ENCODE measurements around the gene AUNIP.

AUNIP gene

GRCh38 chr1:25900219-25900618, 41.0 kb upstream of the AUNIP start:
- peaks cover 26% of the 10 kb centered on the region; the same call in 1 of the 2 replicates for H3K36me3 ChIP-seq (ENCODE audit: control insufficient read depth, insufficient read depth, low read length)
- no peak overlapping the region for H3K27ac ChIP-seq (ENCODE audit: low read length)
- no peaks in the 10 kb centered on the region for H3K27me3 ChIP-seq (ENCODE audit: control insufficient read depth, insufficient read depth, low read length)
- H3K4me3 ChIP-seq (ENCODE audit: low read length): no peak overlapping the region
- no peak for DNase-seq (ENCODE audit: low read depth, low spot score)
- H3K9me3 ChIP-seq (ENCODE audit: control insufficient read depth, insufficient read depth, low read length): no peaks in the 10 kb centered on the region
- H3K4me1 ChIP-seq (ENCODE audit: control insufficient read depth, insufficient read depth, low read length): peaks cover 3% of the 10 kb centered on the region; the same call in 1 of the 2 replicates
- WGBS (ENCODE audit: insufficient coverage, insufficient read length): no CpG with 5 or more reads among the region's 5 CpGs

- no peak overlapping the region for H3K4me3 ChIP-seq (ENCODE audit: low read length)
- H3K36me3 ChIP-seq (ENCODE audit: control insufficient read depth, insufficient read depth, low read length): peaks cover 26% of the 10 kb centered on the region; the same call in 1 of the 2 replicates
Observed at GRCh38 chr1:25899792-25900191, 40.5 kb upstream of the AUNIP start.

GRCh38 chr1:25898223-25899015, 39.2 kb upstream of the AUNIP start:
- Histone ChIP-seq H3K27me3 (ENCODE audit: control insufficient read depth, insufficient read depth, low read length) (no peaks in the 10 kb centered on the region), H3K4me1 (ENCODE audit: control insufficient read depth, insufficient read depth, low read length) (peaks cover 3% of the 10 kb centered on the region; the same call in 1 of the 2 replicates), H3K36me3 (ENCODE audit: control insufficient read depth, insufficient read depth, low read length) (peaks cover 26% of the 10 kb centered on the region; the same call in 1 of the 2 replicates), H3K27ac (ENCODE audit: low read length) (no peak overlapping the region), H3K4me3 (ENCODE audit: low read length) (no peak overlapping the region), H3K9me3 (ENCODE audit: control insufficient read depth, insufficient read depth, low read length) (no peaks in the 10 kb centered on the region)
- DNase-seq (ENCODE audit: low read depth, low spot score): no peak
- WGBS (ENCODE audit: insufficient coverage, insufficient read length): no CpG with 5 or more reads among the region's 11 CpGs

More at GRCh38 chr1:25899792-25900191, 40.5 kb upstream of the AUNIP start:
- WGBS (ENCODE audit: insufficient coverage, insufficient read length): no CpG with 5 or more reads among the region's 6 CpGs
- Histone ChIP-seq H3K27ac (ENCODE audit: low read length) (no peak overlapping the region), H3K4me1 (ENCODE audit: control insufficient read depth, insufficient read depth, low read length) (peaks cover 3% of the 10 kb centered on the region; the same call in 1 of the 2 replicates), H3K9me3 (ENCODE audit: control insufficient read depth, insufficient read depth, low read length) (no peaks in the 10 kb centered on the region), H3K27me3 (ENCODE audit: control insufficient read depth, insufficient read depth, low read length) (no peaks in the 10 kb centered on the region)
- DNase-seq (ENCODE audit: low read depth, low spot score): no peak

GRCh38 chr1:25897754-25898153, 38.5 kb upstream of the AUNIP start:
- Histone ChIP-seq H3K27me3 (ENCODE audit: control insufficient read depth, insufficient read depth, low read length) (no peaks in the 10 kb centered on the region), H3K27ac (ENCODE audit: low read length) (no peak overlapping the region), H3K36me3 (ENCODE audit: control insufficient read depth, insufficient read depth, low read length) (peaks cover 26% of the 10 kb centered on the region; the same call in 1 of the 2 replicates)

GRCh38 chr1:25896266-25896665, 37.0 kb upstream of the AUNIP start:
- DNase-seq (ENCODE audit: low read depth, low spot score): no peak
- Histone ChIP-seq H3K27me3 (ENCODE audit: control insufficient read depth, insufficient read depth, low read length) (no peaks in the 10 kb centered on the region), H3K27ac (ENCODE audit: low read length) (no peak overlapping the region), H3K4me1 (ENCODE audit: control insufficient read depth, insufficient read depth, low read length) (peaks cover 11% of the 10 kb centered on the region), H3K4me3 (ENCODE audit: low read length) (no peak overlapping the region), H3K9me3 (ENCODE audit: control insufficient read depth, insufficient read depth, low read length) (no peaks in the 10 kb centered on the region), H3K36me3 (ENCODE audit: control insufficient read depth, insufficient read depth, low read length) (peaks cover 16% of the 10 kb centered on the region; the same call in 1 of the 2 replicates)
- WGBS (ENCODE audit: insufficient coverage, insufficient read length): no CpG with 5 or more reads among the region's 1 CpG

More at GRCh38 chr1:25897754-25898153, 38.5 kb upstream of the AUNIP start:
- DNase-seq (ENCODE audit: low read depth, low spot score): no peak
- Histone ChIP-seq H3K4me3 (ENCODE audit: low read length) (no peak overlapping the region), H3K4me1 (ENCODE audit: control insufficient read depth, insufficient read depth, low read length) (peaks cover 4% of the 10 kb centered on the region; the same call in 1 of the 2 replicates), H3K9me3 (ENCODE audit: control insufficient read depth, insufficient read depth, low read length) (no peaks in the 10 kb centered on the region)
- no CpG with 5 or more reads among the region's 5 CpGs for WGBS (ENCODE audit: insufficient coverage, insufficient read length)

- H3K4me3 ChIP-seq (ENCODE audit: low read length): no peak overlapping the region
- DNase-seq (ENCODE audit: low read depth, low spot score): no peak
- no peaks in the 10 kb centered on the region for H3K9me3 ChIP-seq (ENCODE audit: control insufficient read depth, insufficient read depth, low read length)
- no peaks in the 10 kb centered on the region for H3K27me3 ChIP-seq (ENCODE audit: control insufficient read depth, insufficient read depth, low read length)
- H3K36me3 ChIP-seq (ENCODE audit: control insufficient read depth, insufficient read depth, low read length): peaks cover 12% of the 10 kb centered on the region; the same call in 1 of the 2 replicates
- WGBS (ENCODE audit: insufficient coverage, insufficient read length): no CpG with 5 or more reads among the region's 12 CpGs
- H3K4me1 ChIP-seq (ENCODE audit: control insufficient read depth, insufficient read depth, low read length): peaks cover 11% of the 10 kb centered on the region
- H3K27ac ChIP-seq (ENCODE audit: low read length): no peak overlapping the region
Observed at GRCh38 chr1:25895365-25895990, 36.2 kb upstream of the AUNIP start.

- DNase-seq (ENCODE audit: low read depth, low spot score): no peak
- Histone ChIP-seq H3K27ac (ENCODE audit: low read length) (no peak overlapping the region), H3K9me3 (ENCODE audit: control insufficient read depth, insufficient read depth, low read length) (no peaks in the 10 kb centered on the region), H3K36me3 (ENCODE audit: control insufficient read depth, insufficient read depth, low read length) (no peaks in the 10 kb centered on the region; the same call in 1 of the 2 replicates), H3K4me3 (ENCODE audit: low read length) (no peak overlapping the region; the same call in 1 of the 2 replicates), H3K4me1 (ENCODE audit: control insufficient read depth, insufficient read depth, low read length) (peaks cover 13% of the 10 kb centered on the region), H3K27me3 (ENCODE audit: control insufficient read depth, insufficient read depth, low read length) (no peaks in the 10 kb centered on the region)
- no CpG with 5 or more reads among the region's 4 CpGs for WGBS (ENCODE audit: insufficient coverage, insufficient read length)
Observed at GRCh38 chr1:25893116-25893515, 33.9 kb upstream of the AUNIP start.

GRCh38 chr1:25891606-25892005, 32.3 kb upstream of the AUNIP start:
- no peak for DNase-seq (ENCODE audit: low read depth, low spot score)
- peaks cover 13% of the 10 kb centered on the region for H3K4me1 ChIP-seq (ENCODE audit: control insufficient read depth, insufficient read depth, low read length)
- H3K27ac ChIP-seq (ENCODE audit: low read length): no peak overlapping the region
- H3K4me3 ChIP-seq (ENCODE audit: low read length): no peak overlapping the region
- H3K9me3 ChIP-seq (ENCODE audit: control insufficient read depth, insufficient read depth, low read length): no peaks in the 10 kb centered on the region
- WGBS (ENCODE audit: insufficient coverage, insufficient read length): no CpG with 5 or more reads among the region's 5 CpGs
- no peaks in the 10 kb centered on the region; the same call in 1 of the 2 replicates for H3K36me3 ChIP-seq (ENCODE audit: control insufficient read depth, insufficient read depth, low read length)
- no peaks in the 10 kb centered on the region for H3K27me3 ChIP-seq (ENCODE audit: control insufficient read depth, insufficient read depth, low read length)

- Histone ChIP-seq H3K27ac (ENCODE audit: low read length) (no peak overlapping the region), H3K4me3 (ENCODE audit: low read length) (no peak overlapping the region), H3K36me3 (ENCODE audit: control insufficient read depth, insufficient read depth, low read length) (no peaks in the 10 kb centered on the region; the same call in 1 of the 2 replicates), H3K27me3 (ENCODE audit: control insufficient read depth, insufficient read depth, low read length) (no peaks in the 10 kb centered on the region), H3K9me3 (ENCODE audit: control insufficient read depth, insufficient read depth, low read length) (no peaks in the 10 kb centered on the region), H3K4me1 (ENCODE audit: control insufficient read depth, insufficient read depth, low read length) (peaks cover 10% of the 10 kb centered on the region)
- DNase-seq (ENCODE audit: low read depth, low spot score): no peak
- whole genome bisulfite sequencing (ENCODE audit: insufficient coverage, insufficient read length): no CpG with 5 or more reads among the region's 10 CpGs
Observed at GRCh38 chr1:25890239-25891034, 31.2 kb upstream of the AUNIP start.

GRCh38 chr1:25889470-25889869, 30.2 kb upstream of the AUNIP start:
- Histone ChIP-seq H3K36me3 (ENCODE audit: control insufficient read depth, insufficient read depth, low read length) (no peaks in the 10 kb centered on the region; the same call in 1 of the 2 replicates), H3K27me3 (ENCODE audit: control insufficient read depth, insufficient read depth, low read length) (no peaks in the 10 kb centered on the region), H3K4me3 (ENCODE audit: low read length) (no peak overlapping the region), H3K27ac (ENCODE audit: low read length) (no peak overlapping the region), H3K4me1 (ENCODE audit: control insufficient read depth, insufficient read depth, low read length) (peaks cover 10% of the 10 kb centered on the region), H3K9me3 (ENCODE audit: control insufficient read depth, insufficient read depth, low read length) (no peaks in the 10 kb centered on the region)
- no peak for DNase-seq (ENCODE audit: low read depth, low spot score)
- WGBS (ENCODE audit: insufficient coverage, insufficient read length): no CpG with 5 or more reads among the region's 3 CpGs
